PC-3 (cell line): ENCODE results near the gene CDH22.

Source experiments
- CTCF ChIP-seq: fragments of 300-600 bp; sonication (generic); conservative IDR thresholded peaks from 2 replicates; pipeline ENCODE4 v1.5.1; 2017; ENCODE audit warnings: antibody characterized with exemption, low read depth, mild to moderate bottlenecking, low read length
- EZH2 ChIP-seq: fragments of 300-600 bp; sonication (generic); IDR thresholded peaks from one replicate; pipeline ENCODE4 v1.6.1; 2017; ENCODE audit warnings: antibody characterized with exemption, mild to moderate bottlenecking, low read length; ENCODE audit not compliant: unreplicated experiment

GRCh38 chr20:46322641-46323040 lies 14.3 kb upstream of the CDH22 start:
- no peak for TF ChIP-seq CTCF
- no peak for TF ChIP-seq EZH2
